IPS-NIHi7 (cell line): ENCODE results near the gene THPO.
"Not testable (repeated sequence)": the region's sequence is repeated elsewhere in the genome, so short reads cannot be mapped to it uniquely, and the experiment has no call there.

Source experiments
- DNase-seq: peaks from one replicate; pipeline ENCODE4 v3.0.0; 2012; ENCODE audit warnings: mixed read lengths; ENCODE audit errors: extremely low spot score

THPO gene

GRCh38 chr3:184349563-184350470, 28.2 kb downstream of the THPO start:
- DNase-seq: no peak

GRCh38 chr3:184348057-184348382, 30.0 kb downstream of the THPO start:
- DNase-seq: no peak

DNA sequence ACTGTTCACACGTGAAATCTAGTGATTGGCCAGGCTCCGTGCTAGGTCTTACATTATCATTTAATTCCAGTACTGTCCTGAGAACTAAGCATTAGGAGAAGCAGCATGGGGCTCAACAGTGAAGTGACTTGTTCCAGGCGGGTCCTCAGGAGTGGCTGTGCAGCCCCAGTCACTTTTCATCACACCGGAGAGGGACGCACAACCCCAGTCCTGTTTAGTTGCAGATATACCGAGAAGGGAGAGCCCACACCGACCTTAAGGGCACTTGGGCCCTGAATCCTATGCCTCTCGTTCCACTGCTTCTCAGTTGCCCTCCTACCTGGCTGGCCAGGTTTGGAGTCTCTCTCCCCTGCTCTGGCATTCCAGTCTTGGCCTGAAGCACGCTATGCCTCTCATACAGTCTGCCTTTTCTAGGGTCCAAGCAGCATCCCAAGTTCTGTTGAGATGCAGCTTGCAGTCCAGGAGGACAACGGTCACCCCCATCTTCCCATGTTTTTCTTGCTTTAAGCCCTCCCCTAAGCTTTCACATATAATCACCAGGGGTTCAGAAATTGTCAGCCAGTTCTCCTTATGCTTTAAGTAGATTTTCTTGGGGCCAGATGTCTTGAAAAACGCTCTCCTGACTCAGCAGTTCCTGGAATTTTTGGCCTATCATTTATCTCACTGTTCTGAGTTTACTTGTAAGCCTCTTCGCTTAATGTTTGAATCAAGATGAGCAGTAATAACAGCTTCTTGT, 30.5 kb downstream of the THPO start:
- no peak for DNase-seq

DNA sequence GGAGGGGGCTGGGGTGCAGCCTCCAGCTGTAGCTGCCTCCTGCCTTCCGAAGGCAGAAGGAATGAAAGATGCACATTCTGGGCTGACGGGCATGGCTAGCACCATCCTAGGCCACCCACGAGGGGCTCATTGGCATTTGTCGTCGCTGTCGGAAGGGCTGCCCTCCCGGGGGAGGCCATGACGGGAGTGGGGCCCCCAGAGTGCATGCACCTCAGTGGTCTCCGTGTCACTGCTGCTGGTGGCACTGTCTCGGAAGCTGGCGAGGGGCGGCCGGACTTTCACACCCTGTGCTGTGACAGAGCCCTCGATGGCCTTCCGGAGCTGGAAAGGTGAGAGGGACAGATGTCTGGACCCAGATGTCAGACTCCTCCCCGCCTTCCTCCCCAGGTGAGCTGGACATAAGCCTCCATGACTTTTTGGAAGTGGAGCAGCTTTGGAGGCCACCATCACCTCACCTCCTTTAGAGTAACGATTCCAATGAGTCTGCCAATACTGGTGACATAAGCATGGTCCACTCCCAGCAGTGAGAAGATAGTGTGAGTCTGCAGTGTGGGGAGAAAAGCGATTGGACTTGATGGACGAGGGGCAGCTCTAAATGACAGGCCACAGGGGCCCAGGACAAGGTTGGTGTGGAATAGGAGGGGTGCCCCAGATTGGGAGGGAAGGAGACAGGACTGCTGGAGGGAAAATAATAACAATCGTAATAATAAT, 31.4 kb downstream of the THPO start:
- no peak for DNase-seq

DNA sequence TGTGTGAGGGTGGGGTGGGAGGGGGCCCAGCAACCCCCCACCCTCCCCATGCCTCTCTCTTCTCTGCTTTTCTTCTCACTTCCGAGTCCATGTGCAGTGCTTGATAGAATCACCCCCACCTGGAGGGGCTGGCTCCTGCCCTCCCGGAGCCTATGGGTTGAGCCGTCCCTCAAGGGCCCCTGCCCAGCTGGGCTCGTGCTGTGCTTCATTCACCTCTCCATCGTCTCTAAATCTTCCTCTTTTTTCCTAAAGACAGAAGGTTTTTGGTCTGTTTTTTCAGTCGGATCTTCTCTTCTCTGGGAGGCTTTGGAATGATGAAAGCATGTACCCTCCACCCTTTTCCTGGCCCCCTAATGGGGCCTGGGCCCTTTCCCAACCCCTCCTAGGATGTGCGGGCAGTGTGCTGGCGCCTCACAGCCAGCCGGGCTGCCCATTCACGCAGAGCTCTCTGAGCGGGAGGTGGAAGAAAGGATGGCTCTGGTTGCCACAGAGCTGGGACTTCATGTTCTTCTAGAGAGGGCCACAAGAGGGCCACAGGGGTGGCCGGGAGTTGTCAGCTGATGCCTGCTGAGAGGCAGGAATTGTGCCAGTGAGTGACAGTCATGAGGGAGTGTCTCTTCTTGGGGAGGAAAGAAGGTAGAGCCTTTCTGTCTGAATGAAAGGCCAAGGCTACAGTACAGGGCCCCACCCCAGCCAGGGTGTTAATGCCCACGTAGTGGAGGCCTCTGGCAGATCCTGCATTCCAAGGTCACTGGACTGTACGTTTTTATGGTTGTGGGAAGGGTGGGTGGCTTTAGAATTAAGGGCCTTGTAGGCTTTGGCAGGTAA, 32.5 kb downstream of the THPO start:
- peak; percentile 84 for DNase-seq

DNA sequence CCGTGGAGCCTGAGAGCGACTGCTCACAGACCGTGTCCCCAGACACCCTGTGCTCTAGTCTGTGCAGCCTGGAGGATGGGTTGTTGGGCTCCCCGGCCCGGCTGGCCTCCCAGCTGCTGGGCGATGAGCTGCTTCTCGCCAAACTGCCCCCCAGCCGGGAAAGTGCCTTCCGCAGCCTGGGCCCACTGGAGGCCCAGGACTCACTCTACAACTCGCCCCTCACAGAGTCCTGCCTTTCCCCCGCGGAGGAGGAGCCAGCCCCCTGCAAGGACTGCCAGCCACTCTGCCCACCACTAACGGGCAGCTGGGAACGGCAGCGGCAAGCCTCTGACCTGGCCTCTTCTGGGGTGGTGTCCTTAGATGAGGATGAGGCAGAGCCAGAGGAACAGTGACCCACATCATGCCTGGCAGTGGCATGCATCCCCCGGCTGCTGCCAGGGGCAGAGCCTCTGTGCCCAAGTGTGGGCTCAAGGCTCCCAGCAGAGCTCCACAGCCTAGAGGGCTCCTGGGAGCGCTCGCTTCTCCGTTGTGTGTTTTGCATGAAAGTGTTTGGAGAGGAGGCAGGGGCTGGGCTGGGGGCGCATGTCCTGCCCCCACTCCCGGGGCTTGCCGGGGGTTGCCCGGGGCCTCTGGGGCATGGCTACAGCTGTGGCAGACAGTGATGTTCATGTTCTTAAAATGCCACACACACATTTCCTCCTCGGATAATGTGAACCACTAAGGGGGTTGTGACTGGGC, 33.3 kb downstream of the THPO start:
- DNase-seq: no peak

- no peak for DNase-seq
These were observed 34.7 kb downstream of the THPO start for GRCh38 chr3:184343200-184343876.

DNA sequence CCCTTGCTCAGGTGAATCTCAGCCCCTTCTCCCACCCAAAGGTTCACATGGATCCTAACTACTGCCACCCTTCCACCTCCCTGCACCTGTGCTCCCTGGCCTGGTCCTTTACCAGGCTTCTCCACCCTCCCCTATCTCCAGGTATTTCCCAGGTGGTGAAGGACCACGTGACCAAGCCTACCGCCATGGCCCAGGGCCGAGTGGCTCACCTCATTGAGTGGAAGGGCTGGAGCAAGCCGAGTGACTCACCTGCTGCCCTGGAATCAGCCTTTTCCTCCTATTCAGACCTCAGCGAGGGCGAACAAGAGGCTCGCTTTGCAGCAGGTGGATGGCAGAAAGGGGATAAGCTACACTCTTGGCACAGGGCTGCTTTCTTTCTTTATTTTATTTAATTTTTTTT, 36.1 kb downstream of the THPO start:
- no peak for DNase-seq

DNA sequence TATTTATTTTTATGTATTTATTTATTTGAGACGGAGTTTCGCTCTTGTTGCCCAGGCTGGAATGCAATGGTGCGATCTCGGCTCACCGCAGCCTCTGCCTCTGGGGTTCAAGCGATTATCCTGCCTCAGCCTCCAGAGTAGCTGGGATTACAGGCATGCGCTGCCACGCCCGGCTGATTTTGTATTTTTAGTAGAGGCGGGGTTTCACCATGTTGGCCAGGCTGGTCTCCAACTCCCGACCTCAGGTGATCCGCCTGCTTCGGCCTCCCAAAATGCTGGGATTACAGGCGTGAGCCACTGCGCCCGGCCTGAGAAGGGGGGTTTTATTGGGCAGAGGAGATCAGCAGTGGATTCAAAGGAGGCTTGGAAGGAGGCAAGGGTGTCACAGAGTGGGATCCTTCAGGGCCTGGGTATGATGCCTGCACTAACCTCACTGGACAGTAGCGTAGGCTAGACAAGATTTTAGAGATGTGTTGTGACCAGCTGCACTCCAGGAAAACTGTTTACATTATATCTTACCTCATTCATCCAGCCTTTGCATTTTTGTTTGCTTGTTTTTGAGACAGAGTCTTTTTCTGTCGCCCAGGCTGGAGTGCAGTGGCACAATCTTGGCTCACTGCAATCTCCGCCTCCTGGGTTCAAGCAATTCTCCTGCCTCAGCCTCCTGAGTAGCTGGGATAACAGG, 38.4 kb downstream of the THPO start:
- DNase-seq: not testable (repeated sequence)

GRCh38 chr3:184339001-184339400, 39.0 kb downstream of the THPO start:
- DNase-seq: no peak

- peak; percentile 90 for DNase-seq
These were observed 39.5 kb downstream of the THPO start for GRCh38 chr3:184338511-184338945.

GRCh38 chr3:184337981-184338380, 40.0 kb downstream of the THPO start:
- no peak for DNase-seq

GRCh38 chr3:184337399-184337714, 40.6 kb downstream of the THPO start, which contains the start of gene FAM131A:
TSS of gene FAM131A (plus strand) at chr3:184337600. CDS start at chr3:184337631, 31 bp downstream.
- no peak for DNase-seq

DNA sequence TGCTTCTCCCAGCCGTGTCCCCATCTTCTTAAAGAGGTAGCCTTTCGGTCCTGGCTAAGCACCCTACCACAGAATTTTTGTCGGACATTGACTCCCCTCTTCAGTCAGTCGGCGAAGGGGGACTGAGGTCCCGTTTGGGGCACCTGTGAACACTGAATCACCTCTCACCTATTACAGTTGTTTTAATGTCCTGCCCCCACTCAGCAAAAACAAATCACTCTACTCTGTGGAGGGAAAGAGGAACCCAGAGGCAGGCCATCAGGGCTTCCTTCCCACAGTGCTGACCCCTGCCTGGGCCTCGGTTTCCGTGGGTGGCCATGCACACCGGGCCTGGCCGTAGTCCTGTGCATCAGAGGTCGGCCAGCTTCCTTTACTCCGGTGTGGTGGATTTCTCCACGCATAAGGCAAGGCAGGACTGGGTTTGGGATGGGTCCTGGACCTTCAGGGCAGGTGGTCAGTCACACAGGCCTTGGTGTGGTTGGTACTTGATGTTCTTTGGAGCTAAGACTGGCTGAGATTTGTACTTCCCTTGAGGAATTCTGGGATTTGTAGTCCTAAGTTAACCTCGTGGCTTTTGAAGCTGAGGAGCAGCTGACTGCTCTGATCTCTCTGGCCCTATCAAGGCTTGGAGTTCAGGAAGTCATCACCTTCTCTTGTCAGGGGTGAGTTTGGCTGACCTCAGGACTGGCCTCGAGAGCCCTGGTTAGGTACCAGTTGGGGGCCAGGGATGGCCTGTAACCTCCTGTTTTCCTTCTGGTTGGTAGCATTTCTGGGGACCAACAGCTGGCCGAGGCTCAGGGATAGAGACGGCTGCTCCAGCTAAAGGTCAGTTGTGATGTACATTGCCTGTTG, 41.2 kb downstream of the THPO start:
- no peak for DNase-seq

GRCh38 chr3:184335661-184336546, 42.1 kb downstream of the THPO start:
- peak; percentile 90 for DNase-seq

DNA sequence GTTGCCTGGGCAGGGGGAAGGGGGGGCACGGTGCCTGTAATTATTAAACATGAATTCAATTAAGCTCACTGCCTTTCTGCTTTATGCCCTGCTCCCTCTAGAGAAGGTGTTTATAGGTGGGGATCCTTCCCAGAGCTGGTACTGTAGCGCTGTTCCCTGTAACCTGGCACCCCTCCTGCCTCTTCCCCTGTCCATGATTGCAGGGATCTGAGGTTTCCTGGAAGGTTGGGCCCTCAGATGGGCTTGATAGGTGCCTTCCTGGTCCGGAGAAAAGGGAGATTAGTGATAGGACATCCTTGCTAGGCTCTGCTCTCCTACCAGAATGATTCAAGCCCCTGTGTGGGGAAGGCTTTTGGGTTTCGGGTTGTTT, 42.7 kb downstream of the THPO start:
- peak; percentile 24 for DNase-seq

DNA sequence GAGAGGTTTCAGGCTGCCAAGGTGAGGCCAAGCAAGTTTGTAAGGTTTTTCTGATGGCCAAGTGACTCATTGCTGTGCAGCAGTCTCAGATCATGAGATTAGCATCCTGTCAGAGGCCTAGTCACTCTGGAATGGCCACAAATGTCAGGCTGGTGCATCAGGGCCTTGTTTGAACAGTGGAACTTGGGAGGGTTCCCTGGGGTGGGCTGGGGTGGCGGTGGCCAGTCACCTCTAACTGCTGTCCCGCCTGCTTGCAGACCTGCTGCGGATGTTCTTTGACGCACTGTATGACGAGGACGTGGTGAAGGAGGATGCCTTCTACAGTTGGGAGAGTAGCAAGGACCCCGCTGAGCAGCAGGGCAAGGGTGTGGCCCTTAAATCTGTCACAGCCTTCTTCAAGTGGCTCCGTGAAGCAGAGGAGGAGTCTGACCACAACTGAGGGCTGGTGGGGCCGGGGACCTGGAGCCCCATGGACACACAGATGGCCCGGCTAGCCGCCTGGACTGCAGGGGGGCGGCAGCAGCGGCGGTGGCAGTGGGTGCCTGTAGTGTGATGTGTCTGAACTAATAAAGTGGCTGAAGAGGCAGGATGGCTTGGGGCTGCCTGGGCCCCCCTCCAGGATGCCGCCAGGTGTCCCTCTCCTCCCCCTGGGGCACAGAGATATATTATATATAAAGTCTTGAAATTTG, 43.4 kb downstream of the THPO start:
- DNase-seq: no peak
